ENCODE measurements around the gene LCN9. TPM values are rescaled to one million over a fixed set of nuclear protein-coding genes. Genes with fewer than 3 reads are reported as not detected.

The LCN9 gene
- total RNA-seq, 1 experiment from 2014 or later, result 2.6 TPM

DNA sequence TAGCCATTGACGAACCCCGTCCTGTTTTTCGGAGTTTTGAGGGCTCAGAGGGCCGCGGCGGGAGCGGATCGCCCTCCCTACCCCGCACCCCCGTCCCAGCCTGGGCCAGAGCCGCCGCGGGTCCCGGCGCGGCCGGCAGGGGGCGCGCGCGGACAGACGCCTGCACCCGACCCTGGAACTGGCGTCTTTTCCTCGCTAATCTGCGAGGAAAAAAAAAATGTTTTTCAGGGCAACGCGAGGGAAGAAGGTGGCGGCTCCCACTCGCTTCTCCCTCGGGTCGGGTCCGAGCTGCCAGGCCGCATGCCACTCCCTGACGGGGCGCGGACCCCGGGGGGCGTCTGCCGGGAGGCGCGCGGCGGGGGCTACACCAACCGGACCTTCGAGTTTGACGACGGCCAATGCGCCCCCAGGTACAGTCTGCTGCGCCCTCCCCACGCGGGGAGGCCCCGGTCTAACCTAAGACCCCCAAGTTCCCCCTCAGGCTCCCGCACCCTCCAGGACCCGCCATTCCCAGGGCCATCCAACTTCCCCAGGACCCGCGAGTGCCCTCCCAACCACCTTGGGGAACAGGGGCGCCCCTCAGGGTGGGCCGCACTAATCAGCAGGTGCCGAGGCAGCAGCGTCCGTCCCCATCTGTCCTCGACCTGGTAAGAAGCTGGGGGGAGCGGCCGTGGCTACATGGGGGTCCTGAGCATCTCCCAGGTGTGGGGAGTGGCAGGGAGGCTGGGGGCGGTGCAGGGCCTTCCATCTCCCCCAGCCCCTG, 39.0 kb downstream of the LCN9 start, which contains the start of gene KCNT1:
Gene KCNT1, plus strand, starts transcription at position 227 of the 763 bp plus-strand sequence. Its CDS starts 74 bp downstream, at position 301.
- POLR2A ChIA-PET, result no interaction called here
- ATAC-seq (peak; percentile 80), DNase-seq (ENCODE audit: low spot score) (peak; percentile 83)
- CTCF ChIA-PET, result interaction anchor here (0.6 to 2.3 kb wide), 3 partner anchors 8 to 98 kb away, joined by 3 to 11 read pairs (median 5); no protein-coding TSS in a partner anchor
- Mint-ChIP-seq H3K4me3 (no peak within 1 kb of the TSS; the same call in 1 of the 2 replicates), H3K36me3 (no peaks in the 10 kb centered on the region), H3K9me3 (no peaks in the 10 kb centered on the region), H3K27me3 (ENCODE audit: low read depth) (no peaks in the 10 kb centered on the region; the same call in 1 of the 2 replicates), H3K4me1 (peaks cover 2% of the 10 kb centered on the region; the same call in 1 of the 2 replicates), H3K27ac (no peak within 1 kb of the TSS)
- TF ChIP-seq NR2C2 (CRISPR knock-in tag; IDR thresholded peaks at IDR 0.05), result no peak
- TF ChIP-seq ELF4 (CRISPR knock-in tag; IDR thresholded peaks at IDR 0.05; ENCODE audit: low read depth), result no peak
- 0 out of 2 replicates have a peak, but pooled peaks have one; percentile 25 for TF ChIP-seq SP1 (CRISPR knock-in tag; conservative IDR thresholded peaks at IDR 0.05)
- TF ChIP-seq ZBTB21 (CRISPR knock-in tag; IDR thresholded peaks at IDR 0.05; ENCODE audit: borderline replicate concordance), result no peak
- TF ChIP-seq, protein P1, sequence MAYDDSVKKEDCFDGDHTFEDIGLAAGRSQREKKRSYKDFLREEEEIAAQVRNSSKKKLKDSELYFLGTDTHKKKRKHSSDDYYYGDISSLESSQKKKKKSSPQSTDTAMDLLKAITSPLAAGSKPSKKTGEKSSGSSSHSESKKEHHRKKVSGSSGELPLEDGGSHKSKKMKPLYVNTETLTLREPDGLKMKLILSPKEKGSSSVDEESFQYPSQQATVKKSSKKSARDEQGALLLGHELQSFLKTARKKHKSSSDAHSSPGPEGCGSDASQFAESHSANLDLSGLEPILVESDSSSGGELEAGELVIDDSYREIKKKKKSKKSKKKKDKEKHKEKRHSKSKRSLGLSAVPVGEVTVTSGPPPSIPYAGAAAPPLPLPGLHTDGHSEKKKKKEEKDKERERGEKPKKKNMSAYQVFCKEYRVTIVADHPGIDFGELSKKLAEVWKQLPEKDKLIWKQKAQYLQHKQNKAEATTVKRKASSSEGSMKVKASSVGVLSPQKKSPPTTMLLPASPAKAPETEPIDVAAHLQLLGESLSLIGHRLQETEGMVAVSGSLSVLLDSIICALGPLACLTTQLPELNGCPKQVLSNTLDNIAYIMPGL (CRISPR knock-in tag; IDR thresholded peaks at IDR 0.05), result peak; percentile 45; the same call in 1 of the 2 replicates
- TF ChIP-seq HMGA2 (CRISPR knock-in tag; IDR thresholded peaks at IDR 0.05), result no peak
- TF ChIP-seq, protein P2, sequence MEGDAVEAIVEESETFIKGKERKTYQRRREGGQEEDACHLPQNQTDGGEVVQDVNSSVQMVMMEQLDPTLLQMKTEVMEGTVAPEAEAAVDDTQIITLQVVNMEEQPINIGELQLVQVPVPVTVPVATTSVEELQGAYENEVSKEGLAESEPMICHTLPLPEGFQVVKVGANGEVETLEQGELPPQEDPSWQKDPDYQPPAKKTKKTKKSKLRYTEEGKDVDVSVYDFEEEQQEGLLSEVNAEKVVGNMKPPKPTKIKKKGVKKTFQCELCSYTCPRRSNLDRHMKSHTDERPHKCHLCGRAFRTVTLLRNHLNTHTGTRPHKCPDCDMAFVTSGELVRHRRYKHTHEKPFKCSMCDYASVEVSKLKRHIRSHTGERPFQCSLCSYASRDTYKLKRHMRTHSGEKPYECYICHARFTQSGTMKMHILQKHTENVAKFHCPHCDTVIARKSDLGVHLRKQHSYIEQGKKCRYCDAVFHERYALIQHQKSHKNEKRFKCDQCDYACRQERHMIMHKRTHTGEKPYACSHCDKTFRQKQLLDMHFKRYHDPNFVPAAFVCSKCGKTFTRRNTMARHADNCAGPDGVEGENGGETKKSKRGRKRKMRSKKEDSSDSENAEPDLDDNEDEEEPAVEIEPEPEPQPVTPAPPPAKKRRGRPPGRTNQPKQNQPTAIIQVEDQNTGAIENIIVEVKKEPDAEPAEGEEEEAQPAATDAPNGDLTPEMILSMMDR (IDR thresholded peaks at IDR 0.05), result peak; percentile 96
- TF ChIP-seq, protein P3, sequence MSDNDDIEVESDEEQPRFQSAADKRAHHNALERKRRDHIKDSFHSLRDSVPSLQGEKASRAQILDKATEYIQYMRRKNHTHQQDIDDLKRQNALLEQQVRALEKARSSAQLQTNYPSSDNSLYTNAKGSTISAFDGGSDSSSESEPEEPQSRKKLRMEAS (CRISPR knock-in tag; IDR thresholded peaks at IDR 0.05), result peak; percentile 46; the same call in 1 of the 2 replicates

DNA sequence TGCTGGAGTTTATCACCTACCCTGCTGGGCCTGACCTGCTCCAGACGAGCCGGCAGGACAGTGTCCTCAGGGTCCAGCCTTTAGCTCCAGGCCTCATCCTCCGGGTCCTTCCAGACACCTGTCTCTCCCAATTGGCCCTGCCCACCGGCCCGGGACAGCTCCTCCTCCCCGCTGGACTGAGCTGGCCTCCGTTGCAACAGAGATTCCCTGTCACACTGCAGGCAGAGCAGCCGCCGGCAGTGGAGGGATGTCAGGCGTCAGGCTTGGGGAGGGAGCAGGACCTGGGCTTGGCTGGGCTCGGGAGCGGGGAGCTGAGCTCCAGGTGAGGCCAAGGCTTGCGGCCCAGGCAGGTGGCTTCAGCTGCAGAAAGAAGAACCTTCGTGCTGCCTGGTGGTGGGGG, 40.6 kb downstream of the LCN9 start:
- H3K9me3 Mint-ChIP-seq, result no peaks in the 10 kb centered on the region
- ATAC-seq (peak; percentile 13; the same call in 1 of the 2 replicates), DNase-seq (ENCODE audit: low spot score) (peak; percentile 54)
- POLR2A ChIA-PET, result interaction anchor here (0.5 to 1.1 kb wide), 2 partner anchors 10 to 38 kb away, joined by 3 read pairs; no protein-coding TSS in a partner anchor
- CTCF ChIA-PET, result interaction anchor here (0.5 to 2.3 kb wide), 9 partner anchors 10 to 399 kb away, joined by 3 to 11 read pairs (median 3); no protein-coding TSS in a partner anchor
- TF ChIP-seq, protein P3 (CRISPR knock-in tag; IDR thresholded peaks at IDR 0.05), result peak; percentile 40; the same call in 1 of the 2 replicates
- TF ChIP-seq TP53 (CRISPR knock-in tag; IDR thresholded peaks at IDR 0.05), result no peak
- TF ChIP-seq FOXP1 (CRISPR knock-in tag; IDR thresholded peaks at IDR 0.05; ENCODE audit: borderline replicate concordance), result 0 out of 2 replicates have a peak, but pooled peaks have one; percentile 26
- no peaks in the 10 kb centered on the region; the same call in 1 of the 2 replicates for H3K27me3 Mint-ChIP-seq (ENCODE audit: low read depth)
- H3K27ac Mint-ChIP-seq, result no peak overlapping the region
- no peaks in the 10 kb centered on the region for H3K36me3 Mint-ChIP-seq
- H3K4me3 Mint-ChIP-seq, result no peak overlapping the region
- peaks cover 2% of the 10 kb centered on the region; the same call in 1 of the 2 replicates for H3K4me1 Mint-ChIP-seq

DNA sequence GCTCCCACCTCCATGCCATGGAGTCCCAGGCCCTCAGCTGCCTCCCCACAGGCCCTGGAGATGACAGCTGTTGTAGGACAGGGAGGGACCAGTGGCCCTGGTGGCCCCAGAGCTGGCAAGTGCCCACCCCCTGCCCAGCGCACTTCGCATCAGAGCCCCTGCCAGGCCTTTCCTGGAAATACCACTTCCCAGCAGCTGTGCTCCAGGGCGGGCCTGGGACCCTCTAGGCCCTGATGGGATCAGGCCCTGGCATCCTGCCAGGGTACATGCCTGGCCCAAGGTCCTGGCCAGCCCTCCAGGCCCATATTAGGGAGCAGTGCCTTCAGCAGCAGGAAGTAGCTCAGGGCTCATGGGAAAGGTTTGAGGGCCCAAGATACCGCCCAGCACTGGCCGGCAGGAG, 41.4 kb downstream of the LCN9 start:
- Mint-ChIP-seq H3K27ac (no peak overlapping the region), H3K4me1 (peaks cover 2% of the 10 kb centered on the region; the same call in 1 of the 2 replicates), H3K4me3 (no peak overlapping the region), H3K36me3 (no peaks in the 10 kb centered on the region), H3K27me3 (ENCODE audit: low read depth) (no peaks in the 10 kb centered on the region; the same call in 1 of the 2 replicates), H3K9me3 (no peaks in the 10 kb centered on the region)
- ChIA-PET CTCF (interaction anchor here (0.7 to 2.3 kb wide), 8 partner anchors 10 to 200 kb away, joined by 3 to 7 read pairs (median 3); no protein-coding TSS in a partner anchor), POLR2A (interaction anchor here (0.5 kb wide), 1 partner anchor 9 kb away, joined by 3 read pairs; no protein-coding TSS in a partner anchor)
- DNase-seq (ENCODE audit: low spot score), result no peak
- ATAC-seq, result no peak
- TF ChIP-seq CBFB (CRISPR knock-in tag; IDR thresholded peaks at IDR 0.05; ENCODE audit: low read depth), result no peak
- TF ChIP-seq, protein P4, sequence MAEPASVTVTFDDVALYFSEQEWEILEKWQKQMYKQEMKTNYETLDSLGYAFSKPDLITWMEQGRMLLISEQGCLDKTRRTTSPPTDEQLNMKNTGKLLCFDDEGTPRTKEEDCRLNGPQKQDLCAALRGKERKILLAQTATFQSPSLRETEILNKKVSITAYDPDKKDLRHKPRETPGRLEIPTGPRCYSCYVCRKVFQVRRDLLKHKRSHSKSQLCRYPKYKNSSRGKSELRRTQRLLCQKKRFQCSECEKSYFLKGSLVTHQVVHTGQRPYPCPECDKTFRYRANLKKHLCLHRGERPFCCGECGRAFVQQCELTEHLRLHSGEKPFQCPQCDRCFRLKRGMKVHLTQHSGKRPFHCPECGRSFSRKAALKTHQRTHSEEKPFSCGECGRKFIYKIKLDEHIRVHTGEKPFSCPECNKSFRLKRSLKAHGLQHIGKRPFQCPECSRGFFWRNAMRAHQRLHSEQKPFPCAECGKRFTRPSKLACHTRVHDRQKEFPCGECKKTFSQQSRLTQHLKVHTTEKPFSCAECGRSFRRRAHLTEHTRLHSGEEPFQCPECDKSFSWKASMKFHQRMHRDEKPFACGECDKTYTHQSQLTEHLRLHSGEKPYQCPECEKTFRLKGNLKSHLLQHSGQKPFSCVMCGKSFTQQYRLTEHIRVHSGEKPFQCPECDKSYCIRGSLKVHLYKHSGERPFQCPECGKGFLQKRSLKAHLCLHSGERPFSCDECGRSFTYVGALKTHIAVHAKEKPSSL (CRISPR knock-in tag; conservative IDR thresholded peaks at IDR 0.05), result no peak
- TF ChIP-seq, protein P5, sequence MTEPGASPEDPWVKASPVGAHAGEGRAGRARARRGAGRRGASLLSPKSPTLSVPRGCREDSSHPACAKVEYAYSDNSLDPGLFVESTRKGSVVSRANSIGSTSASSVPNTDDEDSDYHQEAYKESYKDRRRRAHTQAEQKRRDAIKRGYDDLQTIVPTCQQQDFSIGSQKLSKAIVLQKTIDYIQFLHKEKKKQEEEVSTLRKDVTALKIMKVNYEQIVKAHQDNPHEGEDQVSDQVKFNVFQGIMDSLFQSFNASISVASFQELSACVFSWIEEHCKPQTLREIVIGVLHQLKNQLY (CRISPR knock-in tag; IDR thresholded peaks at IDR 0.05), result no peak
- no peak for TF ChIP-seq ZNF423 (CRISPR knock-in tag; IDR thresholded peaks at IDR 0.05)
- TF ChIP-seq, protein P6, sequence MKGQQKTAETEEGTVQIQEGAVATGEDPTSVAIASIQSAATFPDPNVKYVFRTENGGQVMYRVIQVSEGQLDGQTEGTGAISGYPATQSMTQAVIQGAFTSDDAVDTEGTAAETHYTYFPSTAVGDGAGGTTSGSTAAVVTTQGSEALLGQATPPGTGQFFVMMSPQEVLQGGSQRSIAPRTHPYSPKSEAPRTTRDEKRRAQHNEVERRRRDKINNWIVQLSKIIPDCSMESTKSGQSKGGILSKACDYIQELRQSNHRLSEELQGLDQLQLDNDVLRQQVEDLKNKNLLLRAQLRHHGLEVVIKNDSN (CRISPR knock-in tag; IDR thresholded peaks at IDR 0.05), result no peak
- TF ChIP-seq, protein P7, sequence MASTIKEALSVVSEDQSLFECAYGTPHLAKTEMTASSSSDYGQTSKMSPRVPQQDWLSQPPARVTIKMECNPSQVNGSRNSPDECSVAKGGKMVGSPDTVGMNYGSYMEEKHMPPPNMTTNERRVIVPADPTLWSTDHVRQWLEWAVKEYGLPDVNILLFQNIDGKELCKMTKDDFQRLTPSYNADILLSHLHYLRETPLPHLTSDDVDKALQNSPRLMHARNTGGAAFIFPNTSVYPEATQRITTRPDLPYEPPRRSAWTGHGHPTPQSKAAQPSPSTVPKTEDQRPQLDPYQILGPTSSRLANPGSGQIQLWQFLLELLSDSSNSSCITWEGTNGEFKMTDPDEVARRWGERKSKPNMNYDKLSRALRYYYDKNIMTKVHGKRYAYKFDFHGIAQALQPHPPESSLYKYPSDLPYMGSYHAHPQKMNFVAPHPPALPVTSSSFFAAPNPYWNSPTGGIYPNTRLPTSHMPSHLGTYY (CRISPR knock-in tag; IDR thresholded peaks at IDR 0.05), result no peak
- TF ChIP-seq FOXJ3 (CRISPR knock-in tag; IDR thresholded peaks at IDR 0.05; ENCODE audit: borderline replicate concordance), result no peak

Measured in WTC11 (cell line).